Endothelial cell of umbilical vein (primary cell): ENCODE results near the gene C1QL3.

Experiments used
- CTCF ChIP-seq, 2 donors: IDR thresholded peaks; 1 replicate in 1 of 2; 2 replicates in 1 of 2; pipeline ENCODE4 v1.5.1; 2011; ENCODE audit warnings: low read length in 2 of 2, mild to moderate bottlenecking in 2 of 2, moderate library complexity in 2 of 2, control low read depth in 1 of 2, inconsistent platforms in 1 of 2, low read depth in 1 of 2; ENCODE audit not compliant: insufficient read depth in 1 of 2; ENCODE audit errors: extremely low read depth in 1 of 2
- EZH2 ChIP-seq: IDR thresholded peaks from 2 replicates; pipeline ENCODE4 v1.6.1; 2012; ENCODE audit warnings: borderline replicate concordance, low read depth, mild to moderate bottlenecking, moderate library complexity, low read length, inconsistent platforms; ENCODE audit not compliant: severe bottlenecking
- FOS ChIP-seq: IDR thresholded peaks from 2 replicates; pipeline ENCODE4 v1.6.1; 2011; ENCODE audit warnings: mild to moderate bottlenecking, low read length, moderate library complexity, borderline replicate concordance; ENCODE audit not compliant: insufficient read depth
- GATA2 ChIP-seq: IDR thresholded peaks from 2 replicates; pipeline ENCODE4 v1.7.0; 2011; ENCODE audit warnings: low read depth, mild to moderate bottlenecking, moderate library complexity, mixed read lengths, low read length; ENCODE audit not compliant: insufficient read length, insufficient read depth
- JUN ChIP-seq: IDR thresholded peaks from 2 replicates; pipeline ENCODE4 v1.6.1; 2011; ENCODE audit warnings: borderline replicate concordance, low read depth; ENCODE audit not compliant: insufficient read length, insufficient read depth
- POLR2A ChIP-seq: IDR thresholded peaks from 2 replicates; pipeline ENCODE4 v1.6.1; 2012; ENCODE audit warnings: low read depth, mild to moderate bottlenecking, control low read depth, low read length
- POLR2AphosphoS5 ChIP-seq: IDR thresholded peaks from 2 replicates; pipeline ENCODE4 v1.6.1; 2012; ENCODE audit warnings: low read depth, mild to moderate bottlenecking, control low read depth, low read length, moderate library complexity; ENCODE audit not compliant: insufficient read depth
- TF ChIP-seq, protein P1 (sequence below): IDR thresholded peaks from 2 replicates; pipeline ENCODE4 v1.6.1; 2011; ENCODE audit not compliant: insufficient read depth, insufficient read length

DNA sequence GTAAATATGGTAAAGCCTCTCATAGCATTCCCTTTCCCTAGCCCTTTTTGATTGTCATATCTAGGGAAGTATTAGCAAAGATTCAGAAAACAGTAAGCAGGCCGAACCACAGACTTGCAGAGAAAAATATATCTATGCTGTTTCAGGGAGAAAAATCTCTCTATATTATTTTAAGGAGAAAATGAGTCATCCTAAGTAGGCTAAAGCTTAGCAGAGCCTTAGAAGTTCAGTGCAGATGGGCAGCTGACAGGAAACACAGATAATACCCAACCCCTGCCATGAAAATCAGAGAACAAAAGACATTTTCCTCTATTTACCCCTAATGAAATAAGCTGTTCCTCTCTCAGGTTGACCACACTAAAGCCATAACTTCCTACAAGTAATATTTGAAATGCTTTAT, 16.5 kb downstream of the C1QL3 start:
- TF ChIP-seq CTCF (IDR thresholded peaks at IDR 0.05; ENCODE audit: extremely low read depth in 1 of 2, insufficient read depth in 1 of 2, low read depth in 1 of 2, low read length in 2 of 2): no peak
- TF ChIP-seq POLR2AphosphoS5: no peak
- no peak for TF ChIP-seq POLR2A
- TF ChIP-seq FOS: peak; percentile 18
- TF ChIP-seq EZH2: no peak
- TF ChIP-seq, protein P1, sequence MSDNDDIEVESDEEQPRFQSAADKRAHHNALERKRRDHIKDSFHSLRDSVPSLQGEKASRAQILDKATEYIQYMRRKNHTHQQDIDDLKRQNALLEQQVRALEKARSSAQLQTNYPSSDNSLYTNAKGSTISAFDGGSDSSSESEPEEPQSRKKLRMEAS: no peak
- TF ChIP-seq JUN: no peak
- no peak for TF ChIP-seq GATA2
